NCI-H2196 (cell line): Measurements from ENCODE around the gene ARL8B.
"Not testable (repeated sequence)": the region's sequence is repeated elsewhere in the genome, so short reads cannot be mapped to it uniquely, and the experiment has no call there.

ENCODE experiments used
- DNase-seq: peaks from one replicate; lab custom pipeline; 2025; ENCODE audit not compliant: unreplicated experiment; lab: John Stamatoyannopoulos, UW

ARL8B gene

DNA sequence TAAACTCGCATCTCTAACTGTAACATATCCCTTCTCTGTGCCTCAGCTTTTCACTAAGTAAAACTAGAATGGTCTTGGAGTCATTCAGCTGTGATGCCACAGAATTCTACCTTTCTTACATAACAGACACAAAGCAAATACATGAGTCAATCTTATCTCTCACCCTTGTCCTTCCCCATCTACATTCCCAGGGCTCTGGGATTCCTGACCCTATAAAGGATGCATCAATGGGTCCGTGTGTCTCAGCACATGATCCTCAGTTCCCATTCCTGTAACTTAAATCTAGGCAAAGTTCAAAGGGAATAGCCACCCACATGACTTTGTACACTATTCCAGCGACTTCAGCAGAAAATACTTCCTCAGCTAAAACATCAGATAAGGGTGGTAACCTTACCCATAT lies 11.8 kb upstream of the ARL8B start:
- DNase-seq: no peak

DNA sequence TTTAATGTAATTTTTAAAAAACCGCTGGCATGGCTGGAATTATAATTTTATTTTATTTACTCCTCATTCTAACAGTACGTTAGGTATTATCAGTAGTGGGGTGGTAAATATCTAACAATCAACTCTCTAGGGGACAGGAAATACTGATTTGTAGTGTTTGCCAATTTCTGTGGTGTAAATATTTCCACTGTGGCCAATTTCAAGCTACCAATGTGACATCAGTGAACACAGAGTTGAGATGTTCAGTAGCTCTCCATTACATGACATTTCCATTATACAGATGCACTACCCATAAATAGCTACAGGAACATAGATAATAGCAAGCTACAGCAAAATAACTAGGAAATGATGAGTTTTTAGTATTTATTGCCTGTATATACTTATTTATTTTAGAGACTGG lies 10.0 kb upstream of the ARL8B start:
- DNase-seq: no peak

DNA sequence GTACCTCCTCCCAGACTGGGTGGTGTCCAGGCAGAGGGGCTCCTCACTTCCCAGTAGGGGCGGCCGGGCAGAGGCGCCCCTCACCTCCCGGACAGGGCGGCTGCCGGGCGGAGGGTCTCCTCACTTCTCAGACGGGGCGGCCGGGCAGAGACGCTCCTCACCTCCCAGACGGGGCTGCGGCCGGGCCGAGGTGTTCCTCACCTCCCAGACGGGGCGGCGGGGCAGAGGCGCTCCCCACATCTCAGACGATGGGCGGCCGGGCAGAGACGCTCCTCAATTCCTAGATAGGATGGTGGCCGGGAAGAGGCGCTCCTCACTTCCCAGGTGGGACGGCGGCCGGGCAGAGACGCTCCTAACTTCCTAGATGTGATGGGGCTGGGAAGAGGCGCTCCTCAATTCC lies 8.4 kb upstream of the ARL8B start:
- not testable (repeated sequence) for DNase-seq

DNA sequence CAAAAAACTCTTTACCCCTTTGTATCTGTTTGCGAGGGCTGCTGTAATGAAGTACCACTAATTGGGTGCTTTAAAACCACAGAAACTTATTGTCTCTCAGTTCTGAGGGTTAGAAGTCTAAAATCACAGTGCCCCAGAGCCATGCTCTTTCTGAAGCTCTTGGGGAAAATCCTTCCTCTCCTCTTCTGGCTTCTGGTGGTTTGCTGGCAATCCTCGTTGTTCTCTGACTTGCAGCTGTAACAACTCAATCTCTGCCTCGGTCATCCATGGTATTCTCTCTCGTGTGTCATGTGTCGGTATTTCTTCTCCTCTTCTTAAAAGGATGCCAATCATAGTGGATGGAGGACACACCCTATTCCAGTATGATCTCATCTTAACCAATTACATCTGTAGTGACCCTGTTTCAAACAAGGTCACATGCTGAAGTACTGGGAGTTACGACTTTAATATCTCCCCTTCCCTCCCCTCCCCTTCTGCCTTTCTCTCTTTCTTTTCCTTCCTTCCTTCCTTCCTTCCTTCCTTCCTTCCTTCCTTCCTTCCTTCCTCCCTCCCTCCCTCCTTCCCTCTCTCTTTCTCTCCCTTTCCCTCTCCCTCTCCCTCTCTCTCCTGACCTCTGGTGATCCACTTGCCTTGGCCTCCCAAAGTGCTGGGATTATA lies 6.5 kb upstream of the ARL8B start:
- DNase-seq: no peak

DNA sequence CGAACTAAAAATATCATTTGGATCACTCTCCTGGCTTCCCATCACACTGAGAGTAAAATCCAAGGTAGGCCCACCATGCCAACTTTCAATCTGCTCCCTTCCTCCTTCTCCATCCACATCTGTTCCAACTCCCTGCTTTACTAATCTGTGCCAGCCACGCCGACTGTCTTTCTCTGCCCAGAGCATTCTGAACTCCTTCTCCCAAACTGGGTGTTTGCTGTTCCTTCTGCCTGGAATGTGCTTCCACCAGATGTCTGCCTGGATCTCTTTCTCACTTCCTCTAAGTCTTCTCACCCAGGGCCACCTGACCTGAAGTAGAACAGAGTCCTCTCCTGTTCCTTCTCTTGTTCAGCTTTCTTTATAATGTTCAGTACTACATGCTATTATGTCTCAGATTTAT lies 5.6 kb upstream of the ARL8B start:
- no peak for DNase-seq

DNA sequence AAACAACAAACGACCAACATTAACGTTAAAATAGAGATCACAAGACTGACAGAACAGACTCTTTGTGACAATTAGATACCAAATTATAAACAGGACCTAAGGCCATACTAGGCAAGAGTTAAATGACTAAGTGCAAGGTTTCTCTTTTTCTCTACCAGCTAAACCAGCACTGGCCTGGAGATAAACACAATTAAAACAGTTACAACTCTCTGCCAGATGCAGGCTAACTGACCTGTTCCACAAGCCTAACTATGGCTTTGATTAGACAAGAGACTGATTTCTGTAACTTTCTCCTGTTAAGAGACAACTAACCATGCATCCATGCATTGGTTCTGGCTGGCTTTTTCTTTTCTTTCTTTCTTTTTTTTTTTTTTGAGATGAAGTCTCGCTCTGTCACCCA lies 1.6 kb upstream of the ARL8B start:
- DNase-seq: no peak

DNA sequence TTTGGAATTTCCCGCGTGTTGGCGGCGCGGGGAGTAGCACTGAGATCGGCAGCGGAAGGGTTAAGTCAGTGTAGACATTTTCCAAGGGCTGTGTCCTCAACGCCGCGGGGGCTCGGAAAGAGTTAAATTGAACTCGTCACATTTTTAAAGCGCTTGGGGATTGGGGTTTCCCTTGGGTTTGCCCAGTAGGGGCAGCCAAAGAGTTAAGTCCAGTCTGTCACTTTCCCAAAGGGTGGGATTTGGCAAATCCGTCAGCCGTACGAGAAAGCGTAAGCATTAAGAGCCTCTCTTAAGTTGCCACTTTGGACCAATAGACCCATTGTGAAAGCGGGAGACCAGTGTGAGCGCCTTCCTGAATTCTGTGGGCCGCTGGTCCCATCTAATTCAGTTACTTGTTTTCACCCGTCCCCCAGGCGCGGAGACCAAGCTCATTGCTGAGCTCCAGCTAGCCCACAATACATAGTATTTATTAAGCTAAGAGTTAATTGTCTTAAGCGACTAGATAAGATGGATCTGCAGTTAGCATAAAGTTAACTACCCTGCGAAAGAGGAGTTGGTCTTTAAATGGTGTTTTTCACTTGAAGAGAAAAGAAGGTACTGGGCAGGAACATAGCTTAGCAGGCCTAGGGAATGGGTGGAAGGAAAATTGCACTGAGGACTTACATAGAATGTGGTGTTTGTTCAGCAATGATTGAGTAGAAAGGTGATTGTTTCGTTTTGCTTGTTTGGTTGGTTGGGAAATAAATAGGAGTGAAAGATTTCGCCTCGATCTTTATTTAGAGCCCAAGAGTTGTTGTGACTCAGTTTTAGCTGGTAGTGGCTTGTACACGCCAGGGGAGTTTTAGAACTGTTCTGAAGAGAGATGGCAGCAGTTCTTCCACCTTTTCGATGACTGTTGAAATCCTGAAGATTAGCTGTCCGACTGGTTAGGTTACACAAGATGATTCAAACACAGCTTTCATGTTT lies 932 bp downstream of the ARL8B start:
- DNase-seq: no peak

DNA sequence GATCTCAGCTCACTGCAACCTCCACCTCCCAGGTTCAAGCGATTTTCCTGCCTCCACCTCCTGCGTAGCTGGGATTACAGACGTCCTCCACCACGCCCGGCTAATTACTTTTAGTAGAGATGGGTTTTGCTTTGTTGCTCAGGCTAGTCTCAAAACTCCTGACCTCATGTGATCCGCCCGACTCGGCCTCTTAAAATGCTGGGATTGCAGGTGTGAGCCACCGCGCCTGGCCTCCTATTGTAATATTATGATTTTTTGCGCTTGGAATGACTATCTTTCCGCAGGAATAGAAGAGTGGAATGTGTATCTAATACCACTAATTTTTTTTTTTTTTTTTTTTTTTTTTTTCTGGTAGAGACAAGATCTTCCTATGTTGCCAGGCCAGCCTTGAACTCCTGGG lies 1.8 kb downstream of the ARL8B start:
- no peak for DNase-seq

DNA sequence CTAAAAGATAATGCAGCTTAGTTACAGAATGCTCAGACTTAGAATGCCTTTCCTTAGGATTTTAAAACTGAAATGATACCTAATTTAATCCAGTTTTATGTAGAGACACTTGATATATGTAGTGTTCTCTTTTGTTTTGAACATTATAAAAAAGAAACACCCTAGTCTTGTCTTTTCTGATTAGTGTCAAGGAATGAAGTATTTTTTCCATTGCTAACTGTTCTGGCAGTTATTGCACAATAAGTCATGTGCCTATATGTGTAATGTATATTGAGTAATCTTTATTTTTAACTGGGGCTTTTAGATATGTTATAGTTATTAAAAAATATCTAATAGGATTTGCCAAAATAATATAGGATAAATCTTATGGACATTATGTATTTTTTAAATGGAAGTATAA lies 4.5 kb downstream of the ARL8B start:
- no peak for DNase-seq

DNA sequence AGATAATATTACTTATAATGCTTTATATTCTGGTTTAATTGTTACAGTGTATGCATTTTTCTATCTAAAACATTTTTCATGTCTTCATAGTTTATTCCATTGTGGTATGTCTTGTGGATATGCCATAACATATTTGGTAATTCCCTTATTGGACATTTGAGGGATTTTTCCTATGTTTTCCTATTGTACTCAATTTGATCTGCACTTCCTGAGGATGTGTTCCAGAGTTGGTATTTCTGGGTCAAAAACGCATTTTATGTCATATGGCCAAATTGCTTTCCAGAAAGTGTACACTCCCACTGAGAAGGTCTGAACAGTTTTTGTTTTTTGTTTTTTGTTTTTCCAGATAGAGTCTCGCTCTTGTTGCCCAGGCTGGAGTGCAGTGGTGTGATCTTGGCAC lies 6.8 kb downstream of the ARL8B start:
- no peak for DNase-seq

DNA sequence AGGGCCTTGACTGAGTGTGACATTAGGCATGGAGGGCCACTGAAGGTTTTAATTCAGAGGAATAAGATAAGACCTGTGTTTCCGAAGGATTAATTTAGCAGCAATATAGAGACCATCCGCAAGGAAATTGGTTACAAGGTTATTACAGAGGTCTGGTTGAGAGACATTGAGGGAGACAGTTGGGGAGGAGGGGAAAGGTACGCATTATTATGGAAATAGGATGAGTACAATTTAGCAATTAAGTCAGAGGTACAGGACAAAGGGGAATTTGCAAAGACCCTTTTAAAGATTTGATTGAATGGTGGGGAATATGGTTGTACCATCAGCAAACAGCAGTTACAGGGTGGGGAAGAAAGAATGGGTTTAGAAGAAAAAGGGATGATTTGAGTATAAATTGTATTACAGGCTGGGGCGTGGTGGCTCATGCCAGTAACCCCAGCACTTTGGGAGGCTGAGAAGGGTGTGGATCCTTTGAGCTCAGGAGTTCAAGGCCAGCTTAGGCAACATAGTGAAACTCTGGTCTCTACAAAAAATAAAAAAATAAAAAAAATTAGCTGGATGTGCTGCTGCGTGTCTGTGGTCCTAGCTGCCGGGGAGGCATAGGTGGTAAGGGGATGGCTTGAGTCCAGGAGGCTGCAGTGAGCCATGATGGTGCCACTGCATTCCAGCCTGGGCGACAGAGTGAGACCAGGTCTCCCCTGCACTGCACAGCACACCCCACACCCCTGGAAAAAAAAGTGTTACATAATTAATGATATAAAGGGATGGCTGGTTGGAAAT lies 11.3 kb downstream of the ARL8B start:
- no peak for DNase-seq

DNA sequence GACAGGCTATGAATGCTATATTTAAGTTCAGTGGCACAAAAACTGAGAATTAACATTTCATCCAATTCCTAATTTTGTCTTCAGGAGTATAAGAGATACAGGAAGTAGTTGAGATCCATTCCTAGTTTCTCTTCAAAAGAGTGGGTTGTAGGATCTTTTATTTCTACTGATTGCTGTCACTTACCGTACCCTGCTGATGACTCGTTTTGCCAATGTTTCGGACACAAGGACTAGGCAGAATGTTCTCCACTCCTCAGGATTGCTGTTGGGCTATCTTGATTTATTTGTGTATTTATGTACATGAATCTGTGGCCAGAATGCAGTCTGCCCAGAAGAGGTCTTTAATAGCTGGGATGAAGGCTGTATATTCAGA lies 11.9 kb downstream of the ARL8B start:
- no peak for DNase-seq

DNA sequence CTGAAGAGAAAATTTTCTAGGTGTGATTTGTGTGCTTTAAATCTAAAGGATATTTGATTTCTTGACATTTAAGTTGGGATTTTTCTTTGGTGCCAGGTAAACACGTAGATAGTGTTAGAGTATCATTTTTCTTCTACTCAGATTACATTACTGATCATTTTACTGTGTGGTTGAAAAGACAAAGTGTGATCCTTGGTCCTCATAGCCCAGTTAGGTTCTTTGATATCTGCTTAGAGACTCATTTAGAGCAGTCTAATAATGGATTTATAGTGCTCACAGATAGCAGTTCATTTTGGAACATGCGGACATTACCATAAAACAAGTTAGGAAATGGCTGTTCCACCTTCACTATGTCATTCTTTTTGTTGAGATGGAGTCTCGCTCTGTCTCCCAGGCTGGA lies 12.4 kb downstream of the ARL8B start:
- no peak for DNase-seq

DNA sequence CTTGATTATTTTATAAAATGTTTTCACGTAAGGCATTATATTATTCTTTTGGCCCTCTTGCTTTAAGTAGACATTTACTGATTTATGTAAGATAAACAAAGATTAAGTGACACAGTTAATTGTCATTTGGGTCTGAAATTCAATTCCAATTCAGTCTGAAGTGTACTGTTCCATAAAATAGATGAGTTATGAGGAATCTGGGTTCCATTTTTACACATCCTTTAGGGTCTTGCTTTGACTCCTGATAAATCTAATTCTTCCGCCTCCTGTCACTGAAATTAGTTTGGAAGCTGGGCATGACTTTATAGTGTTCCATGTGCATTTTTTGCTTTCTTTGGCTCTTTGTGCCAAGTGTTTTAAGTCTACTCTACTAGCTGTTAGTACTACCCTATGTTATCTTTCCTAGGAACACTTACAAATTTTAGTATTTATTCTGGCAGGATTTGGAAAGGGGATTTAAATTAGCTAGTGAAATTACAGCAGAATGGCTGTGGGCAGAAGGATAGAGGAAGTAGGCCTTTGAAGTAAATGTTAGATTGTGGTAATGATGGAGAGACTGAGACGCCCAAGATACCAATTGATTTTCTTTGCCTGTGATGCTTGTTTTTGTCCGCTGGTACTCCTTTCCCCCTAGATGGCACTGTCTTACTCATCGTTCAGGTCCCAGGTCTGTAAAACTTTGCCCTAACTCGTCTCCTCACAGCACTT lies 14.3 kb downstream of the ARL8B start:
- no peak for DNase-seq

DNA sequence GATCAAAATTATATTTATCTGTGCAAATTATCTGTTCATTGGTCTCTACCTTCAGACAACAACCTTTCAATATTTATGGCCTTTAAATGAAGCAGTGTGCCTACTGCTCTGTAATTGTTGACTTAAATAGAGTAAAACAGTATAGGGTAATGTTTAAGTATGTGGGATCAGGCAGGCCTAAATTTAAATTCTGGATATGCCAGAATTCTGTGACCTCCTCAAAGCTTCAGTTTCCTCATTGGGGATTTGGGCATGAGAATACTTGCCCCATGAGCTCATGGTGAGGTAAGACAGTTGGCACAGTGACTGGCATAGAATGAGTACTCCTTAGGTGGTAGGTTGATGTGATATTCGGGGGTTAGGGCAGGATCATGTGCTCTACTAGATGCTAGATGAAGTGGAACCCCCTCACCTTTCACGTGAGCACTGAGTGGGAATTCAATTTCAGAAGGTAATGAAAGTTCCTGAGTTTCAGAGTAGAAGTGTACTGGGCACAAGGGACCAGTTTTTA lies 14.9 kb downstream of the ARL8B start:
- DNase-seq: no peak

DNA sequence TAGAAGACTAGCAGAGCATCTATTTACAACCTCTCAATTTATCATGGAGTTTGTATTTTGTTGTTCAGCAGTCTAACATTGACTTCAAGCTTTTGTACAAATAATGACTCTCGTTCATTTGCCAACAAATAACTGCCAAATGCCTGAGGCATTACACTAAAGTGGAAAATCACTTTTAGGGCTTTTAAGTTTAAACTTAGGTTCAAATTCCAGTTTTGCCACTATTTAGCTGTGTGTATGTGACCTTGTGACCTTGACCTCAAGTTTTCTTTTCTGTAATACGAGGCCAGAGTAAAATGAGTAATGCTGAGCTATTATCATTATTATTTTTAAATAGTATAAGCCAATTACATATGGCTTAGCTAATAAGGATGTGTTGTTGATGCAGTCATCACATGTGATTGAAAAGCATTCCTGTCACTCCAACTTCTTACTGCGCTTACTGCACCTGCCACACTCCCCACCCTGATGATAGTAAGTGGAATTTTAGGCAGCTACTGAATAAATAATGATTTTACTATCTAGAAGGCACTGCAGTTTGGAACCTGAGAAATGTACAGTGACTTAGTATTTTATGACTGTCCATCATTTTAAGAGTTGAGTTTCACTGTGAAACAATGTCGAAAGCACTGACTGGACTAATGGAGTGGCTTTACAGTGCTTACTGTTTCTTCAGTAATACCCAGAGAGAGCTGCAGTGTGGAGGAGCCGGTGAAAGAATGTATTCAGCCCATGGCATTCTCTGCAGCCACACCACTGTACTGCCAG lies 16.3 kb downstream of the ARL8B start:
- DNase-seq: no peak

DNA sequence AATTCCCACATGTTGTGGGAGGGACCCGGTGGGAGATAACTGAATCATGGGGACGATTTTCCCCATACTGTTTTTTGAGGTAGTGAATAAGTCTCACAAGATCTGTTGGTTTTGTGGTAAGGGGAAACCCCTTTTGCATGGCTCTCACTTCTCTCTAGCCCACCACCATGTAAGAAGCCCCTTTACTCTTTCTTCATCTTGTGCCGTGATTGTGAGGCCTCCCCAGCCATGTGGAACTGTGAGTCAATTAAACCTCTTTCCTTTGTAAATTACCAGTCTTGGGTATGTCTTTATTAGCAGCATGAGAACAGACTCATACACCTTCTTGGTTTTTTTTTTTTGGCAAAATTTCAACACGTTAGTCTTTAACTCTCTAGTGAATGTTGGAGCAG lies 18.1 kb downstream of the ARL8B start:
- no peak for DNase-seq

DNA sequence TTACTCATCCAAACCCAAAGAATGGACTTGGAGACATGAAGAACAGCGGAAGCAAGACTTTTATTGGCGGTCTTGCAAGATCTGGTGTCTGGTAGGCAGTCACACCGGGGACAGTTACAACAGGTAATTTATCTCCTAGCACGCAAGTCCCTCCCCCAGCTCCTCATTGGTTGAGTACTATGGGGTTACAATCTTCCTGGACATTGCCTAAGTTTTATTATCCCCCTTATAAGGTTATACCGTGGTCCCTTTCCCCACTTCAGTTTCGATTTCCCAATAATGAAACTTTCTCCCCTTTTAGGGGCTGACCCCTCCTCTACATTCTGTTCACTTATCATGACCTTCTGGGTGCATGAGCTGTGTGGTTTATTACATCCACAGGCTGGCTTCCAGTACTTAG lies 18.7 kb downstream of the ARL8B start:
- no peak for DNase-seq

DNA sequence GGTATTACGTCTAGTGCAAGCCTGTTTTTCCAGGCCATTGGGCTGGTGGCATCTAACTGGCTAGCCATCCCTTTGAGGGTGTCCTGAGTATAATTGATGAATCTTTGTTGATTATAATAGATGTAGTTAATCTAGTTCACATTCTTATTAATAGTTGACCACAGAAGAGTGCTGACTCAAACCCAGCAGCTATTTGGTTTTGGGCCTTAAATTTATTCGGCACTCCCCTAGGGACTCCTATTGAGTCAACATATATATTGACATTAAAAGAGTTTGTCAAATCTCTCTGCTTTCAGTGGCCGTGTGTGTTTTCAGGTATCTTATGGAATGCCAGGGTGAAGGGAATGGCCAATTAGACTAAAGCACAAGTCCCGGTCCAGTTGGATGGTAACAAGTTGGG lies 19.7 kb downstream of the ARL8B start:
- DNase-seq: no peak

DNA sequence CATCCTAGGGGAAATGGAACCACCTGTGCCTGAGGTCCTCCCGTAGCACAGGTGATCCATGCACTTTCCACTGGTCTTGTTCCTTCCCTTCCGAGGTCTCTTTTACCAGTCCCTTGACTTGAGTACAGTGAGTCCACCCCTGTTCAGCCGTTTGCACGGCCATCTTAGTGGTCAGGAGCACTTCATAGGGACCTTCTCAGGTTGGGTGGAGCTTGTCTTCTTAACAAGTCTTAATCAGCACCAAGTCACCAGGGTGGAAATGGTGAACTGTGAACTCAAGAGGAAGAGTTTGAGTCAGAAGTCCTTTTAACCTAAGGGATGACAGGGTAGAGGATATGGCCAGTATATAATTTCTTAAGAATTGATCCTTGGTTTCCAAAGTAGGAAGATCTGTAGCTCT lies 21.4 kb downstream of the ARL8B start:
- no peak for DNase-seq
